Activated CD4-positive, alpha-beta T cell treated with anti-CD3 and anti-CD28 coated beads for 1 hour (primary cell): ENCODE results near the gene ELMO3.

Experiments
- DNase-seq: peaks from one replicate; pipeline ENCODE4 v3.0.0-alpha.2; 2020

The ELMO3 gene

GRCh38 chr16:67199011-67199807 lies at the start of gene ELMO3:
ELMO3 (plus strand) TSS chr16:67199131; CDS start chr16:67199327, 196 bp downstream.
- no peak for DNase-seq

- DNase-seq: no peak
Measured at GRCh38 chr16:67149276-67150046, 49.5 kb upstream of the ELMO3 start.

- DNase-seq: no peak
Measured at GRCh38 chr16:67150047-67150832, 48.7 kb upstream of the ELMO3 start.

- no peak for DNase-seq
Measured at GRCh38 chr16:67150833-67151396, 48.0 kb upstream of the ELMO3 start, which contains the start of gene B3GNT9. B3GNT9 (minus strand) TSS chr16:67150998; CDS start chr16:67150485, 513 bp downstream.

GRCh38 chr16:67151431-67152097 lies 47.4 kb upstream of the ELMO3 start:
- DNase-seq: no peak

GRCh38 chr16:67154578-67155294 lies 44.2 kb upstream of the ELMO3 start:
- DNase-seq: no peak

- peak; percentile 68 for DNase-seq
Measured at GRCh38 chr16:67155295-67156142, 43.4 kb upstream of the ELMO3 start.

GRCh38 chr16:67156143-67156844 lies 42.6 kb upstream of the ELMO3 start:
- DNase-seq: no peak

- no peak for DNase-seq
Measured at GRCh38 chr16:67157106-67157748, 41.7 kb upstream of the ELMO3 start.

- DNase-seq: no peak
Measured at GRCh38 chr16:67157892-67158635, 40.9 kb upstream of the ELMO3 start.

GRCh38 chr16:67158637-67159600 lies 40.0 kb upstream of the ELMO3 start:
- peak; percentile 77 for DNase-seq

GRCh38 chr16:67161595-67162058 lies 37.3 kb upstream of the ELMO3 start:
- DNase-seq: no peak

GRCh38 chr16:67162506-67163163 lies 36.3 kb upstream of the ELMO3 start:
- no peak for DNase-seq

GRCh38 chr16:67163164-67163998 lies 35.5 kb upstream of the ELMO3 start:
- no peak for DNase-seq

- DNase-seq: no peak
Measured at GRCh38 chr16:67163999-67164558, 34.9 kb upstream of the ELMO3 start.
